Glomerular endothelial cell (primary cell): ENCODE measurements around the gene HOXC9. TPM values are rescaled to one million over a fixed set of nuclear protein-coding genes. Genes with fewer than 3 reads are reported as not detected.

ENCODE experiments used
- DNase-seq: peaks from one replicate; pipeline ENCODE4 v3.0.0-alpha.2; 2011; ENCODE audit warnings: low read depth, low spot score; ENCODE audit errors: extremely low read depth
- total RNA-seq: library from RNA; depleted of rRNA; stranded (reverse); fragments of >200 nt; gene quantifications from 2 replicates; pipeline ENCODE4 v1.2.3, GENCODE V29; 2015

Gene HOXC9
- total RNA-seq, 1 donor from 2014 or later, result 5.7 TPM

- no peak for DNase-seq
Measured at GRCh38 chr12:53963005-53963404, 37.0 kb upstream of the HOXC9 start.

- no peak for DNase-seq
Measured at GRCh38 chr12:53963434-53964314, 36.3 kb upstream of the HOXC9 start.

GRCh38 chr12:53964315-53964713 lies 35.6 kb upstream of the HOXC9 start:
- DNase-seq, result no peak

- no peak for DNase-seq
Measured at GRCh38 chr12:53965281-53966084, 34.5 kb upstream of the HOXC9 start.

GRCh38 chr12:53966085-53966384 lies 33.9 kb upstream of the HOXC9 start:
- no peak for DNase-seq

- DNase-seq, result no peak
Measured at GRCh38 chr12:53966385-53967133, 33.4 kb upstream of the HOXC9 start.

GRCh38 chr12:53967421-53967925 lies 32.5 kb upstream of the HOXC9 start:
- DNase-seq, result no peak

- no peak for DNase-seq
Measured at GRCh38 chr12:53968214-53969127, 31.5 kb upstream of the HOXC9 start.

- DNase-seq, result no peak
Measured at GRCh38 chr12:53969588-53970259, 30.2 kb upstream of the HOXC9 start.

- no peak for DNase-seq
Measured at GRCh38 chr12:53970451-53970850, 29.5 kb upstream of the HOXC9 start.

- no peak for DNase-seq
Measured at GRCh38 chr12:53971129-53971528, 28.8 kb upstream of the HOXC9 start.

GRCh38 chr12:53971686-53972085 lies 28.3 kb upstream of the HOXC9 start:
- DNase-seq, result no peak

- DNase-seq, result no peak
Measured at GRCh38 chr12:53972152-53972702, 27.7 kb upstream of the HOXC9 start.

GRCh38 chr12:53972722-53973235 lies 27.2 kb upstream of the HOXC9 start, which contains the start of gene HOXC11:
Gene HOXC11, plus strand, starts transcription at chr12:53973126. Its CDS starts 116 bp downstream, at chr12:53973242.
- DNase-seq, result no peak

GRCh38 chr12:53973236-53974042 lies 26.5 kb upstream of the HOXC9 start:
- no peak for DNase-seq

GRCh38 chr12:53974084-53975063 lies 25.6 kb upstream of the HOXC9 start, which contains the start of gene HOTAIR:
Gene HOTAIR, minus strand, starts transcription at chr12:53974954.
- no peak for DNase-seq

- DNase-seq, result no peak
Measured at GRCh38 chr12:53975064-53975471, 24.9 kb upstream of the HOXC9 start.
